T1000 (cell line): ENCODE results near the gene PARS2.
A peak's percentile ranks its signal among the peaks of the same experiment; 100 is the strongest.

Experiments
- DNase-seq: peaks from one replicate; lab custom pipeline; 2025; ENCODE audit warnings: mixed read lengths; lab: John Stamatoyannopoulos, UW

Gene PARS2

GRCh38 chr1:54736685-54737084, 27.6 kb downstream of the PARS2 start:
- DNase-seq: no peak

GRCh38 chr1:54728027-54728426, 36.3 kb downstream of the PARS2 start:
- DNase-seq: no peak

- DNase-seq: no peak
Observed at GRCh38 chr1:54724771-54725170, 39.6 kb downstream of the PARS2 start.

- no peak for DNase-seq
Observed at GRCh38 chr1:54723985-54724384, 40.3 kb downstream of the PARS2 start.

- DNase-seq: no peak
Observed at GRCh38 chr1:54721719-54722118, 42.6 kb downstream of the PARS2 start.

- no peak for DNase-seq
Observed at GRCh38 chr1:54716299-54717047, 47.9 kb downstream of the PARS2 start.

- DNase-seq: peak; percentile 80
Observed at GRCh38 chr1:54715493-54716298, 48.6 kb downstream of the PARS2 start, which contains the start of gene TTC4. TSS of gene TTC4 (plus strand) at chr1:54715861. CDS start at chr1:54715909, 48 bp downstream.

GRCh38 chr1:54714881-54715492, 49.3 kb downstream of the PARS2 start:
- DNase-seq: no peak

GRCh38 chr1:54711536-54711935, 52.8 kb downstream of the PARS2 start:
- no peak for DNase-seq

GRCh38 chr1:54710841-54711240, 53.5 kb downstream of the PARS2 start:
- DNase-seq: no peak

GRCh38 chr1:54710434-54710833, 53.9 kb downstream of the PARS2 start:
- no peak for DNase-seq

- no peak for DNase-seq
Observed at GRCh38 chr1:54709547-54710292, 54.6 kb downstream of the PARS2 start.

- DNase-seq: no peak
Observed at GRCh38 chr1:54708385-54708784, 55.9 kb downstream of the PARS2 start.
